ENCODE data around the gene CEP112.

DNA sequence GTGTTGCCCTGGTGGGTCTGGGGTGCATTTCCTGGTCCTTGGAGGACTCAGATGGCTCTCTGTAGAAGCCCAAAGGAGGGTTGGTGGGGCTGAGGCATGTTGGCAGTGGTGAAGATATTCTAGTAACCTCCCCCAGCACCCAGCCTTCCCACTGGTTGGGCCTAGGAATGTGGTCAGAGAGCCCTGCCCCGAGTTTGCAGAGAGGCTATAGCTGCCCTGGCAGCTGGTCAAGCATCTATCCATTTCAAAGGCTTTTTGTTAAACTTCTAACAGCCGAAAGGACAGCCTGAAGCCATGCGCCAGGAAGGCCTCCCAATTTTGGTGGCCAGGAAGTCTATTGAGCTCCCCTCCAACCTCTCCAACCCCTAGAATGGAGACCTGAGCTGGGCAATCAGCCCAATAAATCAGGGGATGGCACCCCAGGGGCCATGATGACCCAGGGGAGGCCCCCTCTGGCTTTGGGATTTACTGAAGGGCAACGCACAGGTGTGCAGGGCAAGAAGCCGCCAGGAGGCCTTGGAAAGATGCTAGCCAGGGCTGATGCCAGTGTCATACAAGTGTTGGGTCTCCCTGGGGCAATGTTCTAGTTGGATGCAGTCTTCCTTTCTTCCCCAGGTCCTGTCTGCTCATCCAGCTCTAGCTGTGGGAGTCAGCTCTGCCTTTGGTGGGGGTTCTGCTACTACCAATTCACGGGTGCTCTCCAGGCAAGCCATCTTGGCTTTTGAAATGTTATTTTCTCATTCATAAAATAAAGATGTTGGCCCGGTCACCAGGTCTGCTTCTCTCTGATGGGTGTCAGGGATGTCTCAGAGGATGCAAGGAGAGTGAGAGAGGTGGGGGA is 599.6 kb downstream of the CEP112 start:
- TF ChIP-seq, protein P1, sequence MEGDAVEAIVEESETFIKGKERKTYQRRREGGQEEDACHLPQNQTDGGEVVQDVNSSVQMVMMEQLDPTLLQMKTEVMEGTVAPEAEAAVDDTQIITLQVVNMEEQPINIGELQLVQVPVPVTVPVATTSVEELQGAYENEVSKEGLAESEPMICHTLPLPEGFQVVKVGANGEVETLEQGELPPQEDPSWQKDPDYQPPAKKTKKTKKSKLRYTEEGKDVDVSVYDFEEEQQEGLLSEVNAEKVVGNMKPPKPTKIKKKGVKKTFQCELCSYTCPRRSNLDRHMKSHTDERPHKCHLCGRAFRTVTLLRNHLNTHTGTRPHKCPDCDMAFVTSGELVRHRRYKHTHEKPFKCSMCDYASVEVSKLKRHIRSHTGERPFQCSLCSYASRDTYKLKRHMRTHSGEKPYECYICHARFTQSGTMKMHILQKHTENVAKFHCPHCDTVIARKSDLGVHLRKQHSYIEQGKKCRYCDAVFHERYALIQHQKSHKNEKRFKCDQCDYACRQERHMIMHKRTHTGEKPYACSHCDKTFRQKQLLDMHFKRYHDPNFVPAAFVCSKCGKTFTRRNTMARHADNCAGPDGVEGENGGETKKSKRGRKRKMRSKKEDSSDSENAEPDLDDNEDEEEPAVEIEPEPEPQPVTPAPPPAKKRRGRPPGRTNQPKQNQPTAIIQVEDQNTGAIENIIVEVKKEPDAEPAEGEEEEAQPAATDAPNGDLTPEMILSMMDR (optimal IDR thresholded peaks at IDR 0.05 in 1 of 3, IDR thresholded peaks at IDR 0.05 in 1 of 3, conservative IDR thresholded peaks at IDR 0.05 in 1 of 3; ENCODE audit: extremely low read depth in 1 of 3, insufficient read depth in 2 of 3, low read length in 3 of 3) = no peak
- no peak for TF ChIP-seq EZH2 (IDR thresholded peaks at IDR 0.05; ENCODE audit: low read length)

Measured in keratinocyte (primary cell).